Measurements from ENCODE around the gene ACTRT2.
A peak's percentile ranks its signal among the peaks of the same experiment; 100 is the strongest.

ACTRT2 gene

DNA sequence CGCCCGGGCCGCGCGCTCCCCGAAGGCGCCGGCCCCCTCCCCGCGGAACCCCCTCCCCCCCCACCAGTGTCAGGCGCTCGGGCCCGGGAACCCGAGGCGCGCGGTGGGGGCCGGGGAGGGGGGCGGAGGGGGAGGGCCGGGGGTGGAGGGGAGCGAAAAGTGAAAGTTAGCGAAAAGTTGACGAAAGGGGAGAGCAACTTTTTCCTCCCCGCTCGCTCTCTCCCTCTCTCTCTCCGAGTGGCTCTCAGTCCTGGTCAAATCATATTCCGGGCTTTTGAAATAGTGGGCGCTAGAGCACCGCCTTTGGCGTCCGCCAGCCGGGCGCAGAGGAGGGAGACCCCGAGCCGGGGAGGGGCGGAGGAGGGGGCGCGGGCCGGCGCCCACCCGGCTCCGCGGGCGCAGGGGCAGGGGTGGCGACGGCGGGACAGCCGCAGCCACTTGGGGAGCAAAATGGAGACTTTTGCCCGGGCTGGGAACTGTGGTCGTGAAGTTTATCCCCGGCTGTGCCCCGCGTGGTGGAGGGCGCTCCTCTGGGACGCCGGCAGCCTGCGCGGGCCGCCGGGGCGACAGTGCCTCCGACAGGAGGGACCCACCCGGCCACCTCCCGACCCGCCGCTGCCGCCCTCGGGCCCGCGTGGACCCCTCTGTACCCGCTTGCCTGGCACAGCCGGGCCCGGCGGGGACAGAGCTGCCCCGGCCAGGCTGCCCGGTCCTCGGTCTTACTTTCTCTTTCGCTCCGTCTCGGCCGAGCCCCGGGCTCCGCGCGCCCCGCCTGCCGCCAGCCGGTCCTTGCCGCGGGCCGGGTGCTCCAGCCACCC is 48.4 kb downstream of the ACTRT2 start:
- peak; percentile 61 for DNase-seq (ENCODE audit: low spot score)

DNA sequence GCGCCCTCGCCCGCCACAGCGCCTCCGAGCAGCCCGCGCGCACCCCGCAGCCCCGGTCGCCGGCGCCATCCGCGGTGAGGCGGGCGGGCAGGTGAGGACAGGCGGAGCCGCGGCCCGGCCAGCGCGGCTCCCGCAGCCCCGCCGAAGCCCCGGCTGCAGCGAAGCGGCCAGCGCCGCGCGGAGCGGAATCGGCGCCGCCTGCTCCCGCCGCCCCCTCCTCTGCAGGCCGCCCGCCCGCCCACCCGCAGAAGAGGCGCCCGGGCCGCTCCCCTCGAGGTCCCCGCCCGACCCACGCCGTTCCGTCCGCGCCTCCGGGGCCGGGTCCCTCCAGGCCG is 49.0 kb downstream of the ACTRT2 start:
- no peak for DNase-seq (ENCODE audit: low spot score)

DNA sequence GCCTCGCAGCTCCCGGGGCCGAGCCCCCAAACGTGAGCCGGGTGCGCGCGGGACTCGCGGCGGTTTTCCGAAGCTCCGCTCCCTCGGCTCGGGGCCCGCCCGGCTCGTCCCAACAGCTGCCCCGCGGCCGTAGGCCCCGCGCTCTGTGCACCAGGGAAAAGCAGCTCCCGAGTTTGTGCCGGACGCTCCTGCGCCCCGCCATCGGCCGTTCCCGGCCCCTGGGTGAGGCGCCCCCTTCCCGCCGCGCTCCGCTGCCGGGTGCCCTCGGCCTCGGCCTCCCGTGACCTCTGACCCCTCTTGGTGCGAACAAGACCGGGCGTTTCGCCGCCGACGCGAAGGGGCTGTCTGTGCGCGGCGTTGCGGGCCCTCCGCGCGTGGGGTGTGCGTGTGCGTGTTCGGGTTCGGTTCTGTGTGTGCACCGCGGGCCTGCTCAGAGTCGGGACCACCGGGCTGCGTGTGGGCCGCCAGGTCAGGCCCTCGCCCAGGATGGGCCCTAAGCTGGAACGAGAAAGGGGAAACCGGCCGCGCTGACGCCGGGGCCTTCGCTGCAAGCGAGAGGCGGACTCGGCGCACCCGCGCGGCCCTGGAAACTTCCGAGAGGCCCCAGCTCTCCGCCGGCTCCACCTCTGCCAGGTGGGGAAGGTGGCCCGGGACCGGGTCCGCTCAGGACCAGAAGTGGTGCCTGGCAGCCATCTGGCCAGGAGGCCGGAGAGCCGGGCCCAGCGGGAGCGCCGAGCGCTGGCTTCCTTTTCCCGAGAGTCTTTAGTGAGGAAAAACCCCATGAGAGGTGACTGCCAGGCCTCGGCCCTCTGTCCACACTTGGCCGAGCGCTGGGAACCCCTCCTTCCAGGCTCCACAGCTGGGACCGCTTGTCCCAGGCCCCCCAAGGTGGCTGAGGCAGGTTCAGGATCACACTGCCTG is 49.6 kb downstream of the ACTRT2 start:
- DNase-seq (ENCODE audit: low spot score) = no peak

DNA sequence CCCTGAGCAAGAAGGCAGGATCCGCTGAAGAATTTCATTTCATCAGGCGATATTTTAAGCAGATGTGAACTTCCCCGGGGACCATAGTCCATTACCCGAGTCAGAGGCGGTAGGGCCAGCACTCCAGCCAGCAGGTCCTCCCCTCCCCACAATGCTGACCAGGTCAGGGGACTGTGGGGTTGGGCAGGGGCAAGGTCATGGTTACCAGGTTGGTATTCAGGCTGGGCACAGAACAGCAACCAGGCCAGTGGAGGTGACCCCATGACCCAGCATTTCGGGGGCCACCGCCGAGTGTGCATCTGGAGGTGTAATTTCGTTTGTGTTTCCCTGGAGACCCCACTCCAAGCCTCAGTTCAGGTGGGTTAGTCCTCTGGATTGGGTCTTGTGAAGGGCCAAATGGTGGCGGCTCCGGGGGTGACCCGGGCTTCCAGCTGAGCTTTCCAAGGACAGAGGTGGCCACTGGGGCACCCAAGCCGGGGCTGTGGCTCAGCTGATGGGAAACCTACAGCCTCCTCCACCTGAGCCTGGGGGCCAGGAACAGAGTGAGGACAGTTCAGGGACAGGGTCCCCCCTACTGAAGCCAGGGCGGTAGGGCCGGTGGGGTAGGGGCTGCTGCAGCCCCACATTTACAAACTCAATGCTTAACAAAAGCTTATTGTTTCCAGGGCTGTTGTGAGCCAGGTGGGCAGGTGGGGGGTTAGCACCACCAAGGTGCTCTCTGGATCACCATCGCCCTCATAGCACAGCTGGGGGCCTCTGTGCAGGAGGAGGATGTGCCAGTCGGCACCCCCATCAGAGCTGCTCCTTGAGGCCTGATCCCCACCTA is 50.5 kb downstream of the ACTRT2 start:
- no peak for DNase-seq (ENCODE audit: low spot score)
